ENCODE results near the gene WEE1. TPM values are rescaled to one million over a fixed set of nuclear protein-coding genes. Genes with fewer than 3 reads are reported as not detected.

Gene WEE1
- total and polyA plus RNA-seq, 2 donors from 2014 or later: 7.9 to 33.9 TPM

DNA sequence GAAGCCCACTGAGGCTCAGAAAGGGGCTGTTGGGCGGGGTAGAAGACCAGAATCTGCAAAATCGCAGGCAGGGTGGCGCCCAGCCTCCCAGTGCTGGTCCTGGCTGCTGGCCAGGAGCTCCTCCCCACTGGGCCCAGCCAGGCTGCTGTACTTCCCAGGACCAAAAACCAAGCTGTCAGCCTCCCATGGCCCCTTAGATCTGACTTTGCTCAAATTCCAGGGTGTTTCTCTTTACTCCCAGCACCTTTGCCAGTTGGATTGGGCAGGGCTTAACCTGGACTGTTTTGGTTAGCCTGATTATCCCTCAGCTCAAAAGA, 44.2 kb upstream of the WEE1 start:
- intact Hi-C loops (cut with DNase I): no loop called here
- H3K27me3 ChIP-seq (ENCODE audit: control insufficient read depth, insufficient read depth, low read length): no peaks in the 10 kb centered on the region
- peaks cover 4 to 9% (median 8%) of the 10 kb centered on the region in 3 donors for H3K4me1 ChIP-seq (ENCODE audit: control insufficient read depth in 2 of 3, insufficient read depth in 2 of 3, low read depth in 1 of 3, low read length in 3 of 3)
- H3K9ac ChIP-seq (ENCODE audit: low read length in 3 of 3): peak overlapping the region in 1 of 3 donors; percentile 15
- FAIRE-seq: no peak
- peak in 2 of 5 donors; percentile 25 to 37 for DNase-seq
- no peak overlapping the region for H3K27ac ChIP-seq (ENCODE audit: low read depth in 2 of 2, low read length in 2 of 2)
- no peaks in the 10 kb centered on the region for H3K9me3 ChIP-seq (ENCODE audit: control insufficient read depth in 2 of 3, insufficient read depth in 1 of 3, low read length in 3 of 3)
- TF ChIP-seq, protein P1, sequence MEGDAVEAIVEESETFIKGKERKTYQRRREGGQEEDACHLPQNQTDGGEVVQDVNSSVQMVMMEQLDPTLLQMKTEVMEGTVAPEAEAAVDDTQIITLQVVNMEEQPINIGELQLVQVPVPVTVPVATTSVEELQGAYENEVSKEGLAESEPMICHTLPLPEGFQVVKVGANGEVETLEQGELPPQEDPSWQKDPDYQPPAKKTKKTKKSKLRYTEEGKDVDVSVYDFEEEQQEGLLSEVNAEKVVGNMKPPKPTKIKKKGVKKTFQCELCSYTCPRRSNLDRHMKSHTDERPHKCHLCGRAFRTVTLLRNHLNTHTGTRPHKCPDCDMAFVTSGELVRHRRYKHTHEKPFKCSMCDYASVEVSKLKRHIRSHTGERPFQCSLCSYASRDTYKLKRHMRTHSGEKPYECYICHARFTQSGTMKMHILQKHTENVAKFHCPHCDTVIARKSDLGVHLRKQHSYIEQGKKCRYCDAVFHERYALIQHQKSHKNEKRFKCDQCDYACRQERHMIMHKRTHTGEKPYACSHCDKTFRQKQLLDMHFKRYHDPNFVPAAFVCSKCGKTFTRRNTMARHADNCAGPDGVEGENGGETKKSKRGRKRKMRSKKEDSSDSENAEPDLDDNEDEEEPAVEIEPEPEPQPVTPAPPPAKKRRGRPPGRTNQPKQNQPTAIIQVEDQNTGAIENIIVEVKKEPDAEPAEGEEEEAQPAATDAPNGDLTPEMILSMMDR (IDR thresholded peaks at IDR 0.05; ENCODE audit: borderline replicate concordance, extremely low read depth, insufficient read depth): no peak
- H3K4me3 ChIP-seq (ENCODE audit: low read length in 3 of 3): no peak overlapping the region
- peaks cover 0 to 5% (median 2%) of the 10 kb centered on the region in 3 donors for H3K36me3 ChIP-seq (ENCODE audit: control insufficient read depth in 2 of 3, insufficient read depth in 3 of 3, low read length in 3 of 3)

DNA sequence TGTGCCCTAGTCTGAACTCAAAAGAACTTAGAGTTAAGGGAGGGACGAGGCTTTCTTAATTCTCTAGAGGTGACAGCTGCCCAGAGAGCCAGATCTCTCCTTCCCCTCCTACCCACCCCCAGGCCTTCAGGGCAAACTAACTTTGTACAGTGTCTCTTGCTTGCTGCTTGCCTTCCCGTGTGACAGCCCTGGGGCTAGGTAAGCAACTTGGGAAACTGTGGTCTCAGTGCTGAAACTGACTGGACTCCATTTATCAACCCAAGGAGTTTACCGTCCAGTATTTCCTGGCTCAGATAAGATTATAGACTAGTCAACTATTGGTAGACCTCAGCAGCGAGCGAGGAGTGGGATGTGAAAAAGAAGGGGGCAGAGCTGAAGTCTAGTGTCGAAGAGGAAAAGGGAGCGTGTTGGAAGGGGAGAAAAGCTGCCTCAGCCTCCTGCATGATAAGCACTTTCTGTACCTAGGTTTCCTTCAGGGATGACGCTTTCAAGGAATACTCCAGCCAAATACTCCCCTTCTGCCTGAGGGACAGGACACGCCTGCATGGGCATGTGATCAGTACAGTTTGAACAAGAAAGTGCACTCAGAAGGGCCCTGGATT, 43.3 kb upstream of the WEE1 start:
- H3K9ac ChIP-seq (ENCODE audit: low read length in 3 of 3): no peak overlapping the region
- TF ChIP-seq, protein P1 (IDR thresholded peaks at IDR 0.05; ENCODE audit: borderline replicate concordance, extremely low read depth, insufficient read depth): no peak
- DNase-seq: peak in 2 of 5 donors; percentile 47 to 62
- H3K4me1 ChIP-seq (ENCODE audit: control insufficient read depth in 2 of 3, insufficient read depth in 2 of 3, low read depth in 1 of 3, low read length in 3 of 3): peaks cover 4 to 9% (median 8%) of the 10 kb centered on the region in 3 donors
- intact Hi-C loops (cut with DNase I): no loop called here
- no peak overlapping the region for H3K27ac ChIP-seq (ENCODE audit: low read depth in 2 of 2, low read length in 2 of 2)
- no peaks in the 10 kb centered on the region for H3K27me3 ChIP-seq (ENCODE audit: control insufficient read depth, insufficient read depth, low read length)
- H3K9me3 ChIP-seq (ENCODE audit: control insufficient read depth in 2 of 3, insufficient read depth in 1 of 3, low read length in 3 of 3): no peaks in the 10 kb centered on the region
- no peak for FAIRE-seq
- peaks cover 0 to 5% (median 1%) of the 10 kb centered on the region in 3 donors for H3K36me3 ChIP-seq (ENCODE audit: control insufficient read depth in 2 of 3, insufficient read depth in 3 of 3, low read length in 3 of 3)
- no peak overlapping the region for H3K4me3 ChIP-seq (ENCODE audit: low read length in 3 of 3)

- Histone ChIP-seq H3K27ac (ENCODE audit: low read depth in 2 of 2, low read length in 2 of 2) (no peak overlapping the region), H3K9me3 (ENCODE audit: control insufficient read depth in 2 of 3, insufficient read depth in 1 of 3, low read length in 3 of 3) (no peaks in the 10 kb centered on the region), H3K4me1 (ENCODE audit: control insufficient read depth in 2 of 3, insufficient read depth in 2 of 3, low read depth in 1 of 3, low read length in 3 of 3) (peaks cover 4 to 9% (median 8%) of the 10 kb centered on the region in 3 donors), H3K27me3 (ENCODE audit: control insufficient read depth, insufficient read depth, low read length) (no peaks in the 10 kb centered on the region), H3K9ac (ENCODE audit: low read length in 3 of 3) (no peak overlapping the region), H3K4me3 (ENCODE audit: low read length in 3 of 3) (no peak overlapping the region), H3K36me3 (ENCODE audit: control insufficient read depth in 2 of 3, insufficient read depth in 3 of 3, low read length in 3 of 3) (peaks cover 0 to 5% (median 0%) of the 10 kb centered on the region in 3 donors)
- TF ChIP-seq, protein P1 (IDR thresholded peaks at IDR 0.05; ENCODE audit: borderline replicate concordance, extremely low read depth, insufficient read depth): no peak
- intact Hi-C loops (cut with DNase I): no loop called here
- DNase-seq (no peak), FAIRE-seq (no peak)
Observed at GRCh38 chr11:9530901-9531625, 42.4 kb upstream of the WEE1 start.

All from kidney (tissue), 14 donors.